CD14-positive monocyte (primary cell): ENCODE measurements around the gene ZFPM1. TPM values are rescaled to one million over a fixed set of nuclear protein-coding genes. Genes with fewer than 3 reads are reported as not detected.
A peak's percentile ranks its signal among the peaks of the same experiment; 100 is the strongest.

ENCODE experiments used
- DNase-seq, 3 donors: peaks; one replicate each; pipeline ENCODE4 v3.0.0-alpha.2; 2011 to 2022
- H2AFZ ChIP-seq: 2 replicates; pipeline ENCODE4 v1.6.0; 2012; ENCODE audit warnings: mild to moderate bottlenecking, low read depth, low read length, inconsistent platforms; ENCODE audit not compliant: insufficient read depth, poor library complexity, severe bottlenecking
- H3K27ac ChIP-seq, 2 donors: 1 replicate in 1 of 2; 2 replicates in 1 of 2; pipeline ENCODE4 v1.5.1; 2012 to 2013; ENCODE audit warnings: low read length in 2 of 2, control low read depth in 1 of 2, inconsistent platforms in 1 of 2, low read depth in 1 of 2, mild to moderate bottlenecking in 1 of 2
- H3K27me3 ChIP-seq, 2 donors: one replicate each; pipeline versions ENCODE4 v1.6.0 to v1.6.1; 2011 to 2013; ENCODE audit warnings: low read length in 2 of 2; ENCODE audit not compliant: control insufficient read depth in 2 of 2, insufficient read depth in 2 of 2
- H3K36me3 ChIP-seq, 2 donors: replicated peaks in 1 of 2; 1 replicate in 1 of 2; 2 replicates in 1 of 2; pipeline versions ENCODE4 v1.5.1 to v1.6.1; 2012 to 2013; ENCODE audit warnings: low read length in 2 of 2, control low read depth in 1 of 2, inconsistent platforms in 1 of 2, mild to moderate bottlenecking in 1 of 2; ENCODE audit not compliant: insufficient read depth in 2 of 2, control insufficient read depth in 1 of 2
- H3K4me1 ChIP-seq, 2 donors: 1 replicate in 1 of 2; 2 replicates in 1 of 2; pipeline versions ENCODE4 v1.5.1 to v1.6.1; 2012 to 2013; ENCODE audit warnings: low read length in 2 of 2, control low read depth in 1 of 2, inconsistent platforms in 1 of 2, mild to moderate bottlenecking in 1 of 2, moderate library complexity in 1 of 2; ENCODE audit not compliant: insufficient read depth in 2 of 2, control insufficient read depth in 1 of 2
- H3K4me2 ChIP-seq: replicated peaks from 2 replicates; pipeline ENCODE3; 2012; ENCODE audit warnings: low read length, moderate library complexity, mild to moderate bottlenecking; ENCODE audit not compliant: poor library complexity, severe bottlenecking; ENCODE audit errors: extremely low read depth
- H3K4me3 ChIP-seq, 3 experiments: fragments of 200-600 bp in 1 of 3; sonication (generic) in 1 of 3; replicated peaks in 1 of 3; 1 replicate in 2 of 3; 2 replicates in 1 of 3; pipeline ENCODE4 v1.5.1; 2011 to 2013; ENCODE audit warnings: low read length in 3 of 3, mild to moderate bottlenecking in 3 of 3, control low read depth in 2 of 3, low read depth in 2 of 3, inconsistent platforms in 1 of 3, moderate library complexity in 1 of 3
- H3K79me2 ChIP-seq: 2 replicates; pipeline ENCODE4 v1.6.0; 2012; ENCODE audit warnings: mild to moderate bottlenecking, control low read depth, inconsistent platforms, low read length, moderate library complexity; ENCODE audit not compliant: insufficient read depth
- H3K9ac ChIP-seq: 2 replicates; pipeline ENCODE4 v1.6.0; 2017; ENCODE audit warnings: low read length, mild to moderate bottlenecking; ENCODE audit not compliant: insufficient read depth, poor library complexity, severe bottlenecking
- H3K9me3 ChIP-seq, 2 donors: replicated peaks in 1 of 2; 1 replicate in 1 of 2; 2 replicates in 1 of 2; pipeline versions ENCODE4 v1.5.1 to v1.6.1; 2012 to 2013; ENCODE audit warnings: low read length in 2 of 2, control low read depth in 1 of 2; ENCODE audit not compliant: control insufficient read depth in 1 of 2, insufficient read depth in 1 of 2
- H4K20me1 ChIP-seq: 2 replicates; pipeline ENCODE4 v1.6.0; 2012; ENCODE audit warnings: mild to moderate bottlenecking, low read length, control low read depth, moderate library complexity; ENCODE audit not compliant: insufficient read depth
- H3K27ac Mint-ChIP-seq, 7 donors: one replicate each; pipeline ENCODE4 v1.8.0; 2020; ENCODE audit warnings: mild to moderate bottlenecking in 7 of 7, mixed read lengths in 7 of 7, moderate library complexity in 6 of 7, inconsistent platforms in 2 of 7
- H3K27me3 Mint-ChIP-seq, 3 donors: one replicate each; pipeline ENCODE4 v1.8.0; 2021 to 2022; ENCODE audit warnings: low read depth in 3 of 3, mild to moderate bottlenecking in 3 of 3, mixed read lengths in 3 of 3, moderate library complexity in 3 of 3, inconsistent platforms in 1 of 3
- H3K36me3 Mint-ChIP-seq, 2 donors: one replicate each; pipeline ENCODE4 v1.8.0; 2020; ENCODE audit warnings: mixed read lengths in 2 of 2, inconsistent platforms in 1 of 2, mild to moderate bottlenecking in 1 of 2
- H3K4me1 Mint-ChIP-seq: one replicate; pipeline ENCODE4 v1.8.0; 2020; ENCODE audit warnings: mild to moderate bottlenecking, mixed read lengths
- H3K4me3 Mint-ChIP-seq, 2 donors: one replicate each; pipeline ENCODE4 v1.8.0; 2020; ENCODE audit warnings: mild to moderate bottlenecking in 2 of 2, mixed read lengths in 2 of 2, moderate library complexity in 1 of 2
- H3K9me3 Mint-ChIP-seq, 7 donors: one replicate each; pipeline ENCODE4 v1.8.0; 2020 to 2022; ENCODE audit warnings: mixed read lengths in 7 of 7, mild to moderate bottlenecking in 6 of 7, moderate library complexity in 6 of 7, inconsistent platforms in 2 of 7
- CTCF ChIP-seq: fragments of 200-600 bp; IDR thresholded peaks from one replicate; pipeline ENCODE4 v1.8.0; 2022; ENCODE audit warnings: antibody characterized with exemption, mild to moderate bottlenecking
- WGBS: methylation state at CpG from one replicate; pipeline ENCODE4 v1.1.5; 2013; ENCODE audit warnings: missing lambda C conversion rate; ENCODE audit not compliant: insufficient coverage; 5-methylcytosine and 5-hydroxymethylcytosine counted together
- intact Hi-C, 2 donors: fragments of 100-400 bp; cut with micrococcal nuclease; formaldehyde crosslinking; loops; one replicate each; pipeline versions ENCODE4 v1.15.0 to v1.15.1; 2023
- polyA plus RNA-seq, 3 donors: library from polyadenylated mRNA; depleted of rRNA in 1 of 3; unstranded in 2 of 3; stranded (reverse) in 1 of 3; fragments of 300-500 nt in 2 of 3; fragments of >200 nt in 1 of 3; fragmentation: Illumina TruSeq in 2 of 3; gene quantifications; 1 replicate in 2 of 3; 2 replicates in 1 of 3; pipeline ENCODE4 v1.2.3, GENCODE V29; 2012 to 2021

Gene ZFPM1
- polyA plus RNA-seq, 3 donors: 0.04 to 0.19 (median 0.12) TPM

- H3K4me1 Mint-ChIP-seq: peaks cover 6% of the 10 kb centered on the region
- Histone ChIP-seq H3K27me3 (no peaks in the 10 kb centered on the region), H3K79me2 (no peaks in the 10 kb centered on the region), H4K20me1 (no peaks in the 10 kb centered on the region), H3K9me3 (peaks cover 0 to 1% of the 10 kb centered on the region in 2 donors), H3K9ac (no peak overlapping the region), H3K36me3 (no peaks in the 10 kb centered on the region), H3K4me2 (no peak overlapping the region), H3K4me3 (no peak overlapping the region), H3K27ac (no peak overlapping the region), H2AFZ (peak overlapping the region; percentile 66), H3K4me1 (no peaks in the 10 kb centered on the region)
- WGBS: 35% methylated on average over 20 of the region's 24 CpGs
- H3K4me3 Mint-ChIP-seq: no peak overlapping the region
- peaks cover 0 to 4% (median 0%) of the 10 kb centered on the region in 7 donors for H3K9me3 Mint-ChIP-seq
- DNase-seq: peak; percentile 19 to 50 (median 46)
- intact Hi-C loops: loop anchor here (5.0 kb wide), 1 partner anchor 119 kb away; no protein-coding TSS in a partner anchor
- H3K36me3 Mint-ChIP-seq: no peaks in the 10 kb centered on the region
- H3K27ac Mint-ChIP-seq: no peak overlapping the region
- peaks cover 8 to 15% (median 12%) of the 10 kb centered on the region in 3 donors for H3K27me3 Mint-ChIP-seq
- TF ChIP-seq CTCF: peak; percentile 65
These were observed 108.6 kb downstream of the ZFPM1 start for GRCh38 chr16:88561485-88562359.

- Histone ChIP-seq H2AFZ (no peak overlapping the region), H3K4me2 (no peak overlapping the region), H3K4me3 (no peak overlapping the region), H3K4me1 (peaks cover 13 to 15% of the 10 kb centered on the region in 2 donors), H4K20me1 (peaks cover 5% of the 10 kb centered on the region), H3K9me3 (no peaks in the 10 kb centered on the region), H3K27me3 (no peaks in the 10 kb centered on the region), H3K27ac (no peak overlapping the region), H3K9ac (no peak overlapping the region), H3K79me2 (peaks cover 7% of the 10 kb centered on the region), H3K36me3 (no peaks in the 10 kb centered on the region)
- peak in 1 of 3 donors; percentile 42 for DNase-seq
- H3K27ac Mint-ChIP-seq: peak overlapping the region in 1 of 7 donors; percentile 72
- H3K36me3 Mint-ChIP-seq: no peaks in the 10 kb centered on the region
- peaks cover 2 to 9% (median 5%) of the 10 kb centered on the region in 3 donors for H3K27me3 Mint-ChIP-seq
- H3K4me3 Mint-ChIP-seq: no peak overlapping the region
- TF ChIP-seq CTCF: no peak
- peaks cover 13% of the 10 kb centered on the region for H3K4me1 Mint-ChIP-seq
- intact Hi-C loops: loop anchor here in 1 of 2 donors (5.0 kb wide), 1 partner anchor 114 kb away; the partner anchor contains the start of gene ZFPM1
- WGBS: 100% methylated on average over 2 of the region's 6 CpGs
- H3K9me3 Mint-ChIP-seq: no peaks in the 10 kb centered on the region
These were observed 113.1 kb downstream of the ZFPM1 start for GRCh38 chr16:88566158-88566557.
